ENCODE results near the gene SYNGR3.

- TF ChIP-seq CTCF (IDR thresholded peaks at IDR 0.05; ENCODE audit: low read depth, low read length, poor library complexity, severe bottlenecking), result no peak
- no peak for TF ChIP-seq EZH2phosphoT487 (IDR thresholded peaks at IDR 0.05; ENCODE audit: borderline replicate concordance, low read length)
These were observed 256 bp downstream of the SYNGR3 start for GRCh38 chr16:1990101-1990350.
